IMR-90 (cell line): ENCODE results near the gene GABBR2. TPM values are rescaled to one million over a fixed set of nuclear protein-coding genes. Genes with fewer than 3 reads are reported as not detected.

Experiments used
- ATAC-seq: fragments of 200-7000 bp; cut with Tn5 transposase; 2 replicates; pipeline ENCODE4 v1.9.1; 2020; ENCODE audit warnings: low read depth, mild to moderate bottlenecking, moderate library complexity
- BruUV-seq: library from RNA; stranded (reverse); fragments of 400-500 nt; replicated peaks from 2 replicates; lab custom pipeline; 2021; lab: Mats Ljungman, UMichigan
- CTCF ChIA-PET: fragments of 300-600 bp; formaldehyde crosslinking; extraction: SDS; loops from one replicate; lab custom pipeline; 2021; ENCODE audit warnings: antibody characterized with exemption; lab: Yijun Ruan, JAX
- POLR2A ChIA-PET: fragments of 300-600 bp; sonication (Branson Sonifier 250); formaldehyde crosslinking; loops from one replicate; lab custom pipeline; 2022; ENCODE audit warnings: antibody characterized with exemption; ENCODE audit not compliant: unreplicated experiment; lab: Charles Lee
- DNase-seq: peaks from one replicate; pipeline ENCODE4 v3.0.0; 2013
- H2AFZ ChIP-seq: replicated peaks from 2 replicates; pipeline ENCODE3; 2013; ENCODE audit warnings: low read length, mild to moderate bottlenecking; ENCODE audit not compliant: poor library complexity
- H2AK5ac ChIP-seq: 2 replicates; pipeline ENCODE4 v1.6.1; 2013; ENCODE audit warnings: low read depth, low read length, inconsistent platforms
- H2AK9ac ChIP-seq: replicated peaks from 2 replicates; pipeline ENCODE3; 2013; ENCODE audit warnings: mild to moderate bottlenecking, low read depth, low read length, moderate library complexity; ENCODE audit not compliant: poor library complexity
- H2BK120ac ChIP-seq: 2 replicates; pipeline ENCODE4 v1.6.1; 2013; ENCODE audit warnings: low read depth, low read length, inconsistent platforms
- H2BK15ac ChIP-seq: 3 replicates; pipeline ENCODE4 v1.6.1; 2013; ENCODE audit warnings: low read depth, low read length, inconsistent platforms
- H2BK20ac ChIP-seq: 2 replicates; pipeline ENCODE4 v1.6.1; 2013; ENCODE audit warnings: low read depth, mild to moderate bottlenecking, inconsistent platforms, low read length, moderate library complexity
- H2BK5ac ChIP-seq: 2 replicates; pipeline ENCODE4 v1.6.1; 2013; ENCODE audit warnings: mild to moderate bottlenecking, low read depth, low read length, inconsistent platforms; ENCODE audit not compliant: poor library complexity, severe bottlenecking
- H3K14ac ChIP-seq: replicated peaks from 2 replicates; pipeline ENCODE4 v1.6.1; 2013; ENCODE audit warnings: low read depth, low read length, inconsistent platforms
- H3K18ac ChIP-seq: 2 replicates; pipeline ENCODE4 v1.6.1; 2013; ENCODE audit warnings: low read depth, low read length, control low read depth
- H3K23ac ChIP-seq: 2 replicates; pipeline ENCODE4 v1.6.1; 2013; ENCODE audit warnings: low read depth, low read length, inconsistent platforms
- H3K27ac ChIP-seq: 2 replicates; pipeline ENCODE4 v1.5.1; 2013; ENCODE audit warnings: mild to moderate bottlenecking, control low read depth, low read length; ENCODE audit not compliant: insufficient read depth
- H3K27me3 ChIP-seq: 2 replicates; pipeline ENCODE4 v1.6.1; 2013; ENCODE audit warnings: low read length; ENCODE audit not compliant: control insufficient read depth, insufficient read depth
- H3K36me3 ChIP-seq: 2 replicates; pipeline ENCODE4 v1.6.1; 2013; ENCODE audit warnings: low read length, mixed read lengths; ENCODE audit not compliant: control insufficient read depth, insufficient read depth
- H3K4ac ChIP-seq: 2 replicates; pipeline ENCODE4 v1.6.1; 2013; ENCODE audit warnings: low read depth, low read length, inconsistent platforms
- H3K4me1 ChIP-seq: 2 replicates; pipeline ENCODE4 v1.6.1; 2013; ENCODE audit warnings: low read length, mixed read lengths; ENCODE audit not compliant: control insufficient read depth, insufficient read depth
- H3K4me2 ChIP-seq: 2 replicates; pipeline ENCODE4 v1.6.1; 2013; ENCODE audit warnings: low read depth, mild to moderate bottlenecking, control low read depth, low read length, moderate library complexity
- H3K4me3 ChIP-seq: 2 replicates; pipeline ENCODE4 v1.5.1; 2013; ENCODE audit warnings: low read depth, mild to moderate bottlenecking, control low read depth, low read length, moderate library complexity; ENCODE audit not compliant: insufficient read depth
- H3K56ac ChIP-seq: 2 replicates; pipeline ENCODE4 v1.6.1; 2013; ENCODE audit warnings: low read length, inconsistent platforms; ENCODE audit not compliant: insufficient read depth; ENCODE audit errors: extremely low read depth
- H3K79me1 ChIP-seq, 2 experiments: 2 replicates each; pipeline ENCODE4 v1.6.1; 2013; ENCODE audit warnings: low read length in 2 of 2, inconsistent platforms in 1 of 2, low read depth in 1 of 2
- H3K9ac ChIP-seq: 2 replicates; pipeline ENCODE4 v1.6.1; 2013; ENCODE audit warnings: low read depth, low read length, control low read depth
- H3K9me1 ChIP-seq: 2 replicates; pipeline ENCODE4 v1.6.1; 2013; ENCODE audit warnings: low read length, inconsistent platforms; ENCODE audit not compliant: insufficient read depth
- H3K9me3 ChIP-seq: 2 replicates; pipeline ENCODE4 v1.6.1; 2013; ENCODE audit warnings: low read length; ENCODE audit not compliant: control insufficient read depth, insufficient read depth
- H4K20me1 ChIP-seq: 2 replicates; pipeline ENCODE4 v1.6.1; 2013; ENCODE audit warnings: low read length, inconsistent platforms; ENCODE audit not compliant: insufficient read depth
- H4K5ac ChIP-seq: 2 replicates; pipeline ENCODE4 v1.6.1; 2013; ENCODE audit warnings: mild to moderate bottlenecking, low read depth, low read length, control low read depth
- H4K8ac ChIP-seq, 2 experiments: 2 replicates each; pipeline ENCODE4 v1.6.1; 2013; ENCODE audit warnings: low read depth in 2 of 2, low read length in 2 of 2, control low read depth in 1 of 2, inconsistent platforms in 1 of 2
- H4K91ac ChIP-seq: 2 replicates; pipeline ENCODE4 v1.6.1; 2013; ENCODE audit warnings: low read depth, low read length, inconsistent platforms; ENCODE audit not compliant: insufficient read depth
- BHLHE40 ChIP-seq: fragments of 150-350 bp; IDR thresholded peaks from 2 replicates; pipeline ENCODE4 v1.6.1; 2016; ENCODE audit warnings: mild to moderate bottlenecking, low read depth, low read length
- FOS ChIP-seq: fragments of 150-350 bp; IDR thresholded peaks from 2 replicates; pipeline ENCODE4 v1.6.1; 2016; ENCODE audit warnings: low read depth, low read length
- MAZ ChIP-seq: IDR thresholded peaks from 2 replicates; pipeline ENCODE4 v1.6.1; 2012; ENCODE audit warnings: low read depth, mild to moderate bottlenecking, low read length, improper control_type of control experiment, moderate library complexity, borderline replicate concordance
- MXI1 ChIP-seq: IDR thresholded peaks from 2 replicates; pipeline ENCODE4 v1.6.1; 2012; ENCODE audit warnings: low read depth, mild to moderate bottlenecking, low read length, moderate library complexity, borderline replicate concordance
- WGBS, 2 experiments: methylation state at CpG; one replicate each; pipeline versions ENCODE4 v1.1.5 to v1.1.7; 2013; ENCODE audit warnings: missing lambda C conversion rate in 2 of 2; ENCODE audit not compliant: insufficient read length in 1 of 2; ENCODE audit errors: extremely low coverage in 2 of 2; 5-methylcytosine and 5-hydroxymethylcytosine counted together
- dilution Hi-C: fragments of 300-500 bp; cut with HindIII; formaldehyde crosslinking; loops from one replicate; pipeline ENCODE4 v1.14.3; 2018; ENCODE audit warnings: low sequenced_read_pairs; ENCODE audit not compliant: unreplicated experiment
- in situ Hi-C: fragments of 300-500 bp; cut with MboI; formaldehyde crosslinking; loops from 3 replicates; pipeline ENCODE4 v1.14.3; 2019; ENCODE audit warnings: low sequenced_read_pairs, inconsistent platforms, mixed read lengths
- intact Hi-C: fragments of 100-400 bp; cut with micrococcal nuclease; formaldehyde crosslinking; loops from 2 replicates; pipeline ENCODE4 v1.10.0; 2022
- polyA plus RNA-seq, 3 experiments: library from polyadenylated mRNA; depleted of rRNA; stranded (reverse); fragments of >200 nt; gene quantifications; 2 replicates each; pipeline ENCODE4 v1.2.3, GENCODE V29; 2012; ENCODE audit warnings: low replicate concordance in 1 of 3
- total RNA-seq: library from RNA; depleted of rRNA; stranded (reverse); fragments of >200 nt; gene quantifications from 2 replicates; pipeline ENCODE4 v1.2.3, GENCODE V29; 2012
- TF ChIP-seq, protein P1 (sequence below): conservative IDR thresholded peaks from 2 replicates; pipeline ENCODE4 v1.5.1; 2012; ENCODE audit warnings: mild to moderate bottlenecking, low read depth, low read length, improper control_type of control experiment
- TF ChIP-seq, protein P2 (sequence below): fragments of 150-350 bp; IDR thresholded peaks from 2 replicates; pipeline ENCODE4 v1.6.1; 2017; ENCODE audit warnings: mild to moderate bottlenecking, antibody characterized with exemption, low read length, low read depth

GABBR2 gene
- total and polyA plus RNA-seq, 2 of the 4 experiments (the other 2 are of a cell fraction), result 14.2 to 20.3 TPM

DNA sequence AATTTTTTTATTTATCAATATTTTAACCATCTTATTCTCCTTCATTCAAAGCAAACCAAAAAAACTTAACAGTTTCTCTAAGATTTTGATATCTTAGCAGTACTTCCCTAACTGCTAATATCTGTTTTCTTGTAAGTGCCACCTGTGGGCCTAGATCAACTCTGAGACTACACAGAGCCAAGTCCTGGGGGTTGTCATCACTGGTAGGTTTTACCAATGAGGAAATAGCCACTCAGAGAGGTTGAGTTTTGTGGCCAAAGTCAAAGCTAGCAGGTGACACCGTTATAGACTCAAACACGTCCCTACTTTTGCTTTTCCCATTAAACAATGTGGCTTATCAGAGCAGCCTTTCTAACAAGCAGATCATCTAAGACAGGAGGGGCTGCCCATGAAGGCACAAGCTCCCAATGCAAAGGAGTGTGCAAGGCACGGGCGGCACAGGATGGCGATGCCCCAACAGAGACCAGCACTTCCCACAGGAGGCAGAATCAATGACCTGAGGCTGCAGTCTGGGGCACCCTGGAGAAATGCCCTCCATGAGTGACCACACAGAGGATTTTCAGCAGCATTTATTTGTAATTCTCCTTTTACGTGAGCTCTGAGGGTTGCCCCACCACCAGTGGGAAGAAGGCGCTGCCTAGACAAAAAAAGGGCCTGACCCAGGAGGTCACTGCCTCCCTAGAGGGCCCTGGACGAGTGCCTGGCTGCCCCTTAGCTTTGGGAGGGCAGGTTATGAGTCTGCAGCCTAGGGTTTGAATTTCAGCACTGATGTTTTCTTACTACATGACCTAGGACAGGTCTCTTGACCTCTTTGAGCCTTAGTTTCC is 460.7 kb downstream of the GABBR2 start:
- dilution Hi-C loops, result no loop called here
- intact Hi-C loops, result loop anchor here (2.0 kb wide), 1 partner anchor 13 kb away; no protein-coding TSS in a partner anchor
- peak overlapping the region; percentile 84 for H2BK20ac ChIP-seq
- H3K4ac ChIP-seq, result peak overlapping the region; percentile 87
- peaks cover 12% of the 10 kb centered on the region for H3K36me3 ChIP-seq
- peak overlapping the region; percentile 55 to 97 for H4K8ac ChIP-seq
- no peak overlapping the region for H3K4me3 ChIP-seq
- BruUV-seq, result no TSS peak
- peaks cover 22 to 53% of the 10 kb centered on the region in 2 experiments for H3K79me1 ChIP-seq
- no peaks in the 10 kb centered on the region for H3K27me3 ChIP-seq
- H2BK15ac ChIP-seq, result peak overlapping the region; percentile 96; the same call in 2 of the 3 replicates
- H3K14ac ChIP-seq, result peak overlapping the region; percentile 81
- peaks cover 42% of the 10 kb centered on the region for H3K4me1 ChIP-seq
- TF ChIP-seq FOS (no peak), MXI1 (no peak), MAZ (no peak), BHLHE40 (no peak)
- TF ChIP-seq, protein P1, sequence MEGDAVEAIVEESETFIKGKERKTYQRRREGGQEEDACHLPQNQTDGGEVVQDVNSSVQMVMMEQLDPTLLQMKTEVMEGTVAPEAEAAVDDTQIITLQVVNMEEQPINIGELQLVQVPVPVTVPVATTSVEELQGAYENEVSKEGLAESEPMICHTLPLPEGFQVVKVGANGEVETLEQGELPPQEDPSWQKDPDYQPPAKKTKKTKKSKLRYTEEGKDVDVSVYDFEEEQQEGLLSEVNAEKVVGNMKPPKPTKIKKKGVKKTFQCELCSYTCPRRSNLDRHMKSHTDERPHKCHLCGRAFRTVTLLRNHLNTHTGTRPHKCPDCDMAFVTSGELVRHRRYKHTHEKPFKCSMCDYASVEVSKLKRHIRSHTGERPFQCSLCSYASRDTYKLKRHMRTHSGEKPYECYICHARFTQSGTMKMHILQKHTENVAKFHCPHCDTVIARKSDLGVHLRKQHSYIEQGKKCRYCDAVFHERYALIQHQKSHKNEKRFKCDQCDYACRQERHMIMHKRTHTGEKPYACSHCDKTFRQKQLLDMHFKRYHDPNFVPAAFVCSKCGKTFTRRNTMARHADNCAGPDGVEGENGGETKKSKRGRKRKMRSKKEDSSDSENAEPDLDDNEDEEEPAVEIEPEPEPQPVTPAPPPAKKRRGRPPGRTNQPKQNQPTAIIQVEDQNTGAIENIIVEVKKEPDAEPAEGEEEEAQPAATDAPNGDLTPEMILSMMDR, result no peak
- TF ChIP-seq, protein P2, sequence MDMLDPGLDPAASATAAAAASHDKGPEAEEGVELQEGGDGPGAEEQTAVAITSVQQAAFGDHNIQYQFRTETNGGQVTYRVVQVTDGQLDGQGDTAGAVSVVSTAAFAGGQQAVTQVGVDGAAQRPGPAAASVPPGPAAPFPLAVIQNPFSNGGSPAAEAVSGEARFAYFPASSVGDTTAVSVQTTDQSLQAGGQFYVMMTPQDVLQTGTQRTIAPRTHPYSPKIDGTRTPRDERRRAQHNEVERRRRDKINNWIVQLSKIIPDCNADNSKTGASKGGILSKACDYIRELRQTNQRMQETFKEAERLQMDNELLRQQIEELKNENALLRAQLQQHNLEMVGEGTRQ, result no peak
- H4K91ac ChIP-seq, result peak overlapping the region; percentile 99
- H3K18ac ChIP-seq, result peak overlapping the region; percentile 89
- H4K20me1 ChIP-seq, result no peaks in the 10 kb centered on the region
- 94% methylated on average over 3 of the region's 8 CpGs; no CpG with 5 or more reads in 1 of the 2 experiments for WGBS, 2 experiments
- peak overlapping the region; percentile 99 for H2BK5ac ChIP-seq
- peak overlapping the region; percentile 89 for H2AK9ac ChIP-seq
- no peak for ATAC-seq
- H3K9me3 ChIP-seq, result no peaks in the 10 kb centered on the region
- 0 out of 2 replicates have a peak overlapping the region, but pooled peaks have one; percentile 3 for H3K9ac ChIP-seq
- H3K56ac ChIP-seq, result peak overlapping the region; percentile 17; the same call in 1 of the 2 replicates
- H3K9me1 ChIP-seq, result peaks cover 36% of the 10 kb centered on the region
- H2AK5ac ChIP-seq, result peak overlapping the region; percentile 76
- no peak for DNase-seq
- H2BK120ac ChIP-seq, result peak overlapping the region; percentile 95
- peak overlapping the region; percentile 72 for H3K27ac ChIP-seq
- ChIA-PET CTCF (interaction anchor here (0.7 to 1.0 kb wide), 2 partner anchors 17 to 35 kb away, joined by 3 read pairs; no protein-coding TSS in a partner anchor), POLR2A (no interaction called here)
- in situ Hi-C loops, result no loop called here
- peak overlapping the region; percentile 5 for H2AFZ ChIP-seq
- peak overlapping the region; percentile 41; the same call in 1 of the 2 replicates for H3K23ac ChIP-seq
- H4K5ac ChIP-seq, result peak overlapping the region; percentile 69
- H3K4me2 ChIP-seq, result no peak overlapping the region
